K562 (cell line): ENCODE results near the gene UIMC1. TPM values are rescaled to one million over a fixed set of nuclear protein-coding genes. Genes with fewer than 3 reads are reported as not detected.

Source experiments
- ATAC-seq: fragments of 200-7000 bp; cut with Tn5 transposase; 3 replicates; pipeline ENCODE4 v1.9.1; 2020; ENCODE audit warnings: moderate library complexity
- BruUV-seq: library from RNA; stranded (reverse); fragments of 400-500 nt; replicated peaks from 2 replicates; lab custom pipeline; 2021; lab: Mats Ljungman, UMichigan
- CTCF ChIA-PET: fragments of 300-600 bp; formaldehyde crosslinking; extraction: SDS; loops from one replicate; lab custom pipeline; 2021; ENCODE audit warnings: low intra/inter-chr PET ratio; lab: Yijun Ruan, JAX
- POLR2A ChIA-PET: fragments of 300-600, 350-650 bp; sonication (Branson Sonifier 250); formaldehyde crosslinking; extraction: SDS; loops from one replicate; lab custom pipeline; 2021; ENCODE audit warnings: antibody characterized with exemption, inconsistent platforms; lab: Yijun Ruan, JAX
- DNase-seq, 4 experiments: peaks; one replicate each; pipeline versions ENCODE4 v3.0.0 to v3.0.0-alpha.2; 2011 to 2018; ENCODE audit warnings: low spot score in 3 of 4, mixed read lengths in 3 of 4; ENCODE audit errors: extremely low read depth in 1 of 4
- FAIRE-seq: peaks from 2 replicates; lab custom pipeline; 2011; peaks lifted over from hg19 to GRCh38; lab: Jason Lieb, UNC
- H2AFZ ChIP-seq: 2 replicates; pipeline ENCODE4 v1.6.0; 2011; ENCODE audit warnings: low read depth, low read length, control low read depth, inconsistent platforms
- H3K27ac ChIP-seq: fragments of 200-600 bp; 3 replicates; pipeline ENCODE4 v1.8.0; 2011; ENCODE audit warnings: low read depth, mild to moderate bottlenecking, control low read depth, inconsistent platforms, low read length, moderate library complexity, mixed read lengths; ENCODE audit errors: extremely low read depth
- H3K27me3 ChIP-seq, 2 experiments: fragments of 300-600 bp in 1 of 2; 2 replicates in 1 of 2; 3 replicates in 1 of 2; pipeline versions ENCODE4 v1.6.0 to v1.8.0; 2011; ENCODE audit warnings: inconsistent platforms in 2 of 2, low read length in 2 of 2, mild to moderate bottlenecking in 1 of 2, mixed read lengths in 1 of 2, moderate library complexity in 1 of 2; ENCODE audit not compliant: control insufficient read depth in 2 of 2, insufficient read depth in 2 of 2
- H3K36me3 ChIP-seq: fragments of 300-600 bp; 3 replicates; pipeline ENCODE4 v1.8.0; 2011; ENCODE audit warnings: mild to moderate bottlenecking, low read length, inconsistent platforms; ENCODE audit not compliant: control insufficient read depth, insufficient read depth
- H3K4me1 ChIP-seq, 2 experiments: fragments of 200-600 bp in 1 of 2; replicated peaks in 1 of 2; 2 replicates in 1 of 2; 3 replicates in 1 of 2; pipeline versions ENCODE4 v1.5.1 to v1.8.0; 2011; ENCODE audit warnings: inconsistent platforms in 2 of 2, low read length in 2 of 2, mild to moderate bottlenecking in 1 of 2, mixed read lengths in 1 of 2, moderate library complexity in 1 of 2; ENCODE audit not compliant: control insufficient read depth in 2 of 2, insufficient read depth in 2 of 2
- H3K4me2 ChIP-seq: 2 replicates; pipeline ENCODE4 v1.6.1; 2011; ENCODE audit warnings: low read length, control low read depth, inconsistent platforms, mixed read lengths; ENCODE audit not compliant: insufficient read depth
- H3K4me3 ChIP-seq: fragments of 200-600 bp; sonication (generic), shearing (Covaris generic); 2 replicates; pipeline ENCODE4 v1.5.1; 2016; ENCODE audit warnings: control low read depth, inconsistent platforms
- H3K79me2 ChIP-seq: fragments of 200-600 bp; 3 replicates; pipeline ENCODE4 v1.8.0; 2011; ENCODE audit warnings: low read length, inconsistent platforms; ENCODE audit not compliant: control insufficient read depth, insufficient read depth
- H3K9ac ChIP-seq, 2 experiments: 2 replicates each; pipeline versions ENCODE4 v1.6.0 to v1.6.1; 2011; ENCODE audit warnings: low read depth in 2 of 2, low read length in 2 of 2, control low read depth in 1 of 2, inconsistent platforms in 1 of 2, mild to moderate bottlenecking in 1 of 2, mixed read lengths in 1 of 2; ENCODE audit not compliant: insufficient read depth in 1 of 2
- H3K9me1 ChIP-seq: one replicate; pipeline ENCODE4 v1.6.0; 2011; ENCODE audit warnings: inconsistent platforms, mild to moderate bottlenecking, low read length, moderate library complexity; ENCODE audit not compliant: control insufficient read depth, insufficient read depth
- H3K9me3 ChIP-seq: replicated peaks from 2 replicates; pipeline ENCODE4 v1.5.1; 2011; ENCODE audit warnings: low read depth, low read length, inconsistent platforms; ENCODE audit not compliant: control insufficient read depth, insufficient read depth
- H4K20me1 ChIP-seq: replicated peaks from 2 replicates; pipeline ENCODE4 v1.6.1; 2011; ENCODE audit warnings: low read length, inconsistent platforms, mixed read lengths; ENCODE audit not compliant: control insufficient read depth, insufficient read depth
- KDM5B ChIP-seq: fragments of 200-600 bp; sonication (generic); IDR thresholded peaks from 2 replicates; pipeline ENCODE4 v1.6.1; 2012; ENCODE audit warnings: low read depth, mild to moderate bottlenecking, moderate library complexity, low read length, control low read depth, inconsistent platforms; ENCODE audit not compliant: insufficient replicate concordance
- STAG1 ChIP-seq: sonication (generic); formaldehyde crosslinking; IDR thresholded peaks from 2 replicates; pipeline ENCODE4 v1.5.0; 2020; ENCODE audit warnings: missing genetic modification reagents, borderline replicate concordance
- ZNF239 ChIP-seq: fragments of 250-450 bp; sonication (Bioruptor Pico); IDR thresholded peaks from 2 replicates; pipeline ENCODE4 v1.4.0; 2020; ENCODE audit warnings: mild to moderate bottlenecking
- WGBS: fragments of 100-300 bp; shearing (Covaris generic); methylation state at CpG from one replicate; pipeline ENCODE4 v1.1.6; 2016; ENCODE audit warnings: low coverage, mixed read lengths; ENCODE audit not compliant: insufficient coverage; ENCODE audit errors: missing lambda C conversion rate; 5-methylcytosine and 5-hydroxymethylcytosine counted together
- in situ Hi-C: fragments of 300-500 bp; cut with MboI; formaldehyde crosslinking; loops from 4 replicates; pipeline ENCODE4 v1.15.0; 2018; ENCODE audit warnings: inconsistent platforms, mixed read lengths
- intact Hi-C: fragments of 100-400 bp; cut with micrococcal nuclease; formaldehyde crosslinking; loops from 2 replicates; pipeline ENCODE4 v1.14.2; 2022
- polyA plus RNA-seq, 8 experiments: library from polyadenylated mRNA; depleted of rRNA in 4 of 8; stranded (reverse) in 5 of 8; unstranded in 3 of 8; fragments of >200 nt; fragmentation: Nextera tagmentation in 2 of 8; fragmentation: Illumina TruSeq in 1 of 8; extraction: Ambion mirVana in 2 of 8; extraction: Trizol in 1 of 8; gene quantifications; 2 replicates each; pipeline versions ENCODE4 v1.2.1 to v1.2.3, GENCODE V29; 2011 to 2014; ENCODE audit warnings: inconsistent platforms in 1 of 8, missing spikeins in 1 of 8
- total RNA-seq, 7 experiments: library from RNA; depleted of rRNA in 6 of 7; stranded (reverse); fragments of >200 nt in 6 of 7; fragmentation: Illumina TruSeq in 2 of 7; extraction: Trizol in 2 of 7; gene quantifications; 2 replicates each; pipeline versions ENCODE4 v1.2.1 to v1.2.3, GENCODE V29; 2011 to 2021; ENCODE audit warnings: low replicate concordance in 1 of 7
- TF ChIP-seq, protein P1 (sequence below), 2 experiments: IDR thresholded peaks; 2 replicates each; pipeline ENCODE4 v1.6.1; 2011; ENCODE audit warnings: borderline replicate concordance in 1 of 2, control low read depth in 1 of 2, low read depth in 1 of 2, low read length in 1 of 2, mild to moderate bottlenecking in 1 of 2, mixed read lengths in 1 of 2, moderate library complexity in 1 of 2; ENCODE audit not compliant: insufficient read depth in 1 of 2, insufficient read length in 1 of 2, poor library complexity in 1 of 2, severe bottlenecking in 1 of 2; ENCODE audit errors: extremely low read depth in 1 of 2
- TF ChIP-seq, protein P2 (sequence below): sonication (generic); formaldehyde crosslinking; IDR thresholded peaks from 2 replicates; pipeline ENCODE4 v1.8.0; 2022; ENCODE audit warnings: missing genetic modification reagents, mild to moderate bottlenecking, borderline replicate concordance
- TF ChIP-seq, protein P3 (sequence below): fragments of 250-450 bp; sonication (Bioruptor Pico); IDR thresholded peaks from 2 replicates; pipeline ENCODE4 v1.5.0; 2021; ENCODE audit warnings: mild to moderate bottlenecking, borderline replicate concordance
- TF ChIP-seq, protein P4 (sequence below): fragments of 450-650 bp; IDR thresholded peaks from 2 replicates; pipeline ENCODE4 v1.6.1; 2016; ENCODE audit warnings: borderline replicate concordance

Gene UIMC1
- total and polyA plus RNA-seq, 9 of the 15 experiments (the other 6 are each of a cell fraction or from before 2014, with no cell fraction given) = 14.9 to 51.7 (median 36.8) TPM

DNA sequence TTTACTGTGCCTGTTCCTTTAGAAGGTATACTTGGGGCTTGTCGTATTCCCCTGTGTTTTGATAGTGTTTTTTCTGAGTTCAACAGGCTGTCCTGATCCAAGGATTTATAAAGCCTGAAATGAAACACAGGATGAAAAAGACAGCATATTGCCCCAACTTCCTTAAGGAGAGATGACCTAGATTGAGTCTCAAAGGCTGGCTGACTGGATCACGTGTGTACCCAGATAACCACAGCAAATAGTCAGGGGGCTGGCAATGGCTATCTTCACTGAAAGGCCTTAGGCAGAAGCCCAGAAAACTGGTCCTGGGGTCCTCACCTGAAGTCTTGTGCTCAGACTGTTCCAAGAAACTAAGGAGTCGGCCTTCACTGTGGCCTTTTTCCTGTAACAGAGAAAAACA lies 99.8 kb downstream of the UIMC1 start (continued):
- TF ChIP-seq, protein P1, sequence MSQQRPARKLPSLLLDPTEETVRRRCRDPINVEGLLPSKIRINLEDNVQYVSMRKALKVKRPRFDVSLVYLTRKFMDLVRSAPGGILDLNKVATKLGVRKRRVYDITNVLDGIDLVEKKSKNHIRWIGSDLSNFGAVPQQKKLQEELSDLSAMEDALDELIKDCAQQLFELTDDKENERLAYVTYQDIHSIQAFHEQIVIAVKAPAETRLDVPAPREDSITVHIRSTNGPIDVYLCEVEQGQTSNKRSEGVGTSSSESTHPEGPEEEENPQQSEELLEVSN (IDR thresholded peaks at IDR 0.05; ENCODE audit: borderline replicate concordance in 1 of 2, extremely low read depth in 1 of 2, insufficient read depth in 1 of 2, insufficient read length in 1 of 2, low read depth in 1 of 2, low read length in 1 of 2, poor library complexity in 1 of 2, severe bottlenecking in 1 of 2) = no peak
- no peak for TF ChIP-seq KDM5B
- TF ChIP-seq, all 486 proteins: peak for 0

DNA sequence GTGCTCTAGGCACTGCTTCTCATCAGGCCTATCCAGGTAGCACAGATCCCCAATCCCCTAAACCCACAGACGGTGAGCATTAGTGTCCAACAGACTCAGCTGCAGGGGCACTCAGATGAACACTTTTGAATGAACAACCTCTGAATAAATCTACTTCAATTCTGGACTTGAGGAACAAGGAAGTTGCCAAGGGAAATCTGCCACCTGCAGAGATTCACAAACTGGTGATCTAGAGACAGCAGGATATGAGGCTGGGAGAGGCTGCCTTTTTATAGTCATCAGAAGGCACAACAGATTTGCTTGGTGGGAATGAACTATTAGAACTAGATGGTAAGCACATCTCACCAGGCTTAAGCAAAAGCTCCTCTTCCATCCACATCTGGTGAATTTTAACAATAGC lies 100.5 kb downstream of the UIMC1 start:
- H3K9ac ChIP-seq = no peak overlapping the region
- H2AFZ ChIP-seq = no peak overlapping the region
- no peak overlapping the region for H3K4me3 ChIP-seq
- in situ Hi-C loops = no loop called here
- no peak overlapping the region for H3K27ac ChIP-seq
- H3K27me3 ChIP-seq = no peaks in the 10 kb centered on the region
- no TSS peak for BruUV-seq
- no peaks in the 10 kb centered on the region for H3K79me2 ChIP-seq
- H4K20me1 ChIP-seq = no peaks in the 10 kb centered on the region
- DNase-seq (no peak), FAIRE-seq (no peak), ATAC-seq (no peak)
- whole genome bisulfite sequencing = 100% methylated on average over 1 of the region's 1 CpG
- CTCF ChIA-PET = interaction anchor here (0.6 kb wide), 1 partner anchor 103 kb away, joined by 3 read pairs; no protein-coding TSS in a partner anchor
- POLR2A ChIA-PET = interaction anchor here (0.6 to 0.8 kb wide), 3 partner anchors 11 to 59 kb away, joined by 3 to 5 read pairs (median 3); no protein-coding TSS in a partner anchor
- intact Hi-C loops = no loop called here
- H3K4me1 ChIP-seq = peaks cover 0 to 10% of the 10 kb centered on the region in 2 experiments; a peak in 2 of 5 replicates
- TF ChIP-seq STAG1 (CRISPR knock-in tag) (no peak), ZNF239 (no peak)
- TF ChIP-seq, protein P2, sequence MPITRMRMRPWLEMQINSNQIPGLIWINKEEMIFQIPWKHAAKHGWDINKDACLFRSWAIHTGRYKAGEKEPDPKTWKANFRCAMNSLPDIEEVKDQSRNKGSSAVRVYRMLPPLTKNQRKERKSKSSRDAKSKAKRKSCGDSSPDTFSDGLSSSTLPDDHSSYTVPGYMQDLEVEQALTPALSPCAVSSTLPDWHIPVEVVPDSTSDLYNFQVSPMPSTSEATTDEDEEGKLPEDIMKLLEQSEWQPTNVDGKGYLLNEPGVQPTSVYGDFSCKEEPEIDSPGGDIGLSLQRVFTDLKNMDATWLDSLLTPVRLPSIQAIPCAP (CRISPR knock-in tag) = no peak
- TF ChIP-seq, protein P3, sequence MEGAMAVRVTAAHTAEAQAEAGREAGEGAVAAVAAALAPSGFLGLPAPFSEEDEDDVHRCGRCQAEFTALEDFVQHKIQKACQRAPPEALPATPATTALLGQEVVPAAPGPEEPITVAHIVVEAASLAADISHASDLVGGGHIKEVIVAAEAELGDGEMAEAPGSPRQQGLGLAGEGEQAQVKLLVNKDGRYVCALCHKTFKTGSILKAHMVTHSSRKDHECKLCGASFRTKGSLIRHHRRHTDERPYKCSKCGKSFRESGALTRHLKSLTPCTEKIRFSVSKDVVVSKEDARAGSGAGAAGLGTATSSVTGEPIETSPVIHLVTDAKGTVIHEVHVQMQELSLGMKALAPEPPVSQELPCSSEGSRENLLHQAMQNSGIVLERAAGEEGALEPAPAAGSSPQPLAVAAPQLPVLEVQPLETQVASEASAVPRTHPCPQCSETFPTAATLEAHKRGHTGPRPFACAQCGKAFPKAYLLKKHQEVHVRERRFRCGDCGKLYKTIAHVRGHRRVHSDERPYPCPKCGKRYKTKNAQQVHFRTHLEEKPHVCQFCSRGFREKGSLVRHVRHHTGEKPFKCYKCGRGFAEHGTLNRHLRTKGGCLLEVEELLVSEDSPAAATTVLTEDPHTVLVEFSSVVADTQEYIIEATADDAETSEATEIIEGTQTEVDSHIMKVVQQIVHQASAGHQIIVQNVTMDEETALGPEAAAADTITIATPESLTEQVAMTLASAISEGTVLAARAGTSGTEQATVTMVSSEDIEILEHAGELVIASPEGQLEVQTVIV = no peak
- TF ChIP-seq, protein P4, sequence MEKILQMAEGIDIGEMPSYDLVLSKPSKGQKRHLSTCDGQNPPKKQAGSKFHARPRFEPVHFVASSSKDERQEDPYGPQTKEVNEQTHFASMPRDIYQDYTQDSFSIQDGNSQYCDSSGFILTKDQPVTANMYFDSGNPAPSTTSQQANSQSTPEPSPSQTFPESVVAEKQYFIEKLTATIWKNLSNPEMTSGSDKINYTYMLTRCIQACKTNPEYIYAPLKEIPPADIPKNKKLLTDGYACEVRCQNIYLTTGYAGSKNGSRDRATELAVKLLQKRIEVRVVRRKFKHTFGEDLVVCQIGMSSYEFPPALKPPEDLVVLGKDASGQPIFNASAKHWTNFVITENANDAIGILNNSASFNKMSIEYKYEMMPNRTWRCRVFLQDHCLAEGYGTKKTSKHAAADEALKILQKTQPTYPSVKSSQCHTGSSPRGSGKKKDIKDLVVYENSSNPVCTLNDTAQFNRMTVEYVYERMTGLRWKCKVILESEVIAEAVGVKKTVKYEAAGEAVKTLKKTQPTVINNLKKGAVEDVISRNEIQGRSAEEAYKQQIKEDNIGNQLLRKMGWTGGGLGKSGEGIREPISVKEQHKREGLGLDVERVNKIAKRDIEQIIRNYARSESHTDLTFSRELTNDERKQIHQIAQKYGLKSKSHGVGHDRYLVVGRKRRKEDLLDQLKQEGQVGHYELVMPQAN = no peak
- H3K9me1 ChIP-seq = peaks cover 3% of the 10 kb centered on the region
- H3K4me2 ChIP-seq = no peak overlapping the region
- peaks cover 85% of the 10 kb centered on the region for H3K36me3 ChIP-seq
- no peaks in the 10 kb centered on the region for H3K9me3 ChIP-seq
